Activated B cell treated with CpG ODN at 0.5 μM for 24 hours (primary cell): ENCODE results near the gene URM1. TPM values are rescaled to one million over a fixed set of nuclear protein-coding genes. Genes with fewer than 3 reads are reported as not detected.

Experiments
- ATAC-seq: fragments of 200-7000 bp; cut with Tn5 transposase; one replicate; pipeline ENCODE4 v1.10.0; 2021; ENCODE audit warnings: low read depth, mild to moderate bottlenecking, moderate library complexity
- CTCF ChIA-PET: fragments of 350-600 bp; sonication (Branson Sonifier 250); formaldehyde crosslinking; loops from one replicate; lab custom pipeline; 2021; ENCODE audit warnings: antibody characterized with exemption; lab: Charles Lee
- POLR2A ChIA-PET: fragments of 350-600 bp; sonication (Branson Sonifier 250); formaldehyde crosslinking; loops from one replicate; lab custom pipeline; 2021; ENCODE audit warnings: antibody characterized with exemption; lab: Charles Lee
- DNase-seq: peaks from one replicate; pipeline ENCODE4 v3.0.0; 2022
- H3K27ac Mint-ChIP-seq: one replicate; pipeline ENCODE4 v1.8.0; 2020; ENCODE audit warnings: mixed read lengths
- H3K27me3 Mint-ChIP-seq: one replicate; pipeline ENCODE4 v1.8.0; 2021; ENCODE audit warnings: mixed read lengths
- H3K36me3 Mint-ChIP-seq: one replicate; pipeline ENCODE4 v1.8.0; 2021; ENCODE audit warnings: low read depth, mixed read lengths
- H3K4me1 Mint-ChIP-seq: one replicate; pipeline ENCODE4 v1.8.0; 2021; ENCODE audit warnings: mixed read lengths
- H3K4me3 Mint-ChIP-seq: one replicate; pipeline ENCODE4 v1.8.0; 2020; ENCODE audit warnings: mild to moderate bottlenecking, mixed read lengths
- H3K9me3 Mint-ChIP-seq: one replicate; pipeline ENCODE4 v1.8.0; 2020; ENCODE audit warnings: mixed read lengths
- CTCF ChIP-seq: fragments of 200-600 bp; IDR thresholded peaks from one replicate; pipeline ENCODE4 v1.8.0; 2022; ENCODE audit warnings: antibody characterized with exemption, mild to moderate bottlenecking
- intact Hi-C: fragments of 100-400 bp; cut with micrococcal nuclease; formaldehyde crosslinking; loops from one replicate; pipeline ENCODE4 v1.15.1; 2024
- total RNA-seq: library from RNA; stranded (reverse); gene quantifications from 2 replicates; pipeline ENCODE4 v1.2.3, GENCODE V29; 2022

The URM1 gene
- total RNA-seq, 1 donor from 2014 or later, result 55.8 TPM

GRCh38 chr9:128396970-128397613, 25.9 kb downstream of the URM1 start:
- Mint-ChIP-seq H3K9me3 (no peaks in the 10 kb centered on the region), H3K4me1 (peaks cover 3% of the 10 kb centered on the region), H3K4me3 (no peak overlapping the region), H3K36me3 (peaks cover 10% of the 10 kb centered on the region), H3K27ac (no peak overlapping the region), H3K27me3 (no peaks in the 10 kb centered on the region)
- no peak for ATAC-seq
- DNase-seq, result no peak
- ChIA-PET CTCF (no interaction called here), POLR2A (interaction anchor here (0.7 kb wide), 1 partner anchor 9 kb away, joined by 3 read pairs; no protein-coding TSS in a partner anchor)
- intact Hi-C loops, result no loop called here
- TF ChIP-seq CTCF, result no peak

GRCh38 chr9:128397831-128398230, 26.7 kb downstream of the URM1 start:
- TF ChIP-seq CTCF, result no peak
- Mint-ChIP-seq H3K27ac (no peak overlapping the region), H3K9me3 (no peaks in the 10 kb centered on the region), H3K27me3 (peaks cover 2% of the 10 kb centered on the region), H3K4me3 (no peak overlapping the region), H3K36me3 (peaks cover 5% of the 10 kb centered on the region), H3K4me1 (peaks cover 3% of the 10 kb centered on the region)
- DNase-seq (no peak), ATAC-seq (no peak)
- ChIA-PET POLR2A (no interaction called here), CTCF (no interaction called here)
- intact Hi-C loops, result no loop called here

GRCh38 chr9:128399861-128400260, 28.7 kb downstream of the URM1 start:
- Mint-ChIP-seq H3K4me1 (peaks cover 3% of the 10 kb centered on the region), H3K4me3 (no peak overlapping the region), H3K9me3 (no peaks in the 10 kb centered on the region), H3K36me3 (no peaks in the 10 kb centered on the region), H3K27me3 (peaks cover 2% of the 10 kb centered on the region), H3K27ac (no peak overlapping the region)
- intact Hi-C loops, result no loop called here
- no peak for ATAC-seq
- ChIA-PET POLR2A (no interaction called here), CTCF (no interaction called here)
- no peak for TF ChIP-seq CTCF
- DNase-seq, result no peak

- Mint-ChIP-seq H3K27me3 (peaks cover 11% of the 10 kb centered on the region), H3K27ac (no peak overlapping the region), H3K36me3 (no peaks in the 10 kb centered on the region), H3K4me1 (no peaks in the 10 kb centered on the region), H3K4me3 (no peak overlapping the region), H3K9me3 (no peaks in the 10 kb centered on the region)
- DNase-seq, result no peak
- ATAC-seq, result no peak
- no peak for TF ChIP-seq CTCF
- CTCF ChIA-PET, result no interaction called here
- POLR2A ChIA-PET, result no interaction called here
- intact Hi-C loops, result no loop called here
Observed at GRCh38 chr9:128404560-128404959, 33.4 kb downstream of the URM1 start.

- TF ChIP-seq CTCF, result no peak
- intact Hi-C loops, result no loop called here
- no peaks in the 10 kb centered on the region for H3K4me1 Mint-ChIP-seq
- peaks cover 15% of the 10 kb centered on the region for H3K27me3 Mint-ChIP-seq
- no peak for DNase-seq
- ChIA-PET CTCF (no interaction called here), POLR2A (no interaction called here)
- H3K4me3 Mint-ChIP-seq, result no peak overlapping the region
- no peaks in the 10 kb centered on the region for H3K9me3 Mint-ChIP-seq
- H3K27ac Mint-ChIP-seq, result no peak overlapping the region
- H3K36me3 Mint-ChIP-seq, result no peaks in the 10 kb centered on the region
- ATAC-seq, result no peak
Observed at GRCh38 chr9:128405077-128405779, 34.1 kb downstream of the URM1 start.
